OCI-LY3 (cell line): ENCODE measurements around the gene NHERF2.

Experiments used
- H2AFZ ChIP-seq: fragments of 200-600, 300-600 bp; shearing (Covaris generic); 2 replicates; pipeline ENCODE4 v1.6.0; 2014; ENCODE audit warnings: antibody characterized with exemption, low read depth, low read length
- H3K27ac ChIP-seq: fragments of 200-600, 300-600 bp; sonication (generic); 2 replicates; pipeline ENCODE4 v1.5.1; 2014; ENCODE audit warnings: mild to moderate bottlenecking, low read length, moderate library complexity, mixed read lengths
- H3K27me3 ChIP-seq: fragments of 200-600, 300-600 bp; sonication (generic); 2 replicates; pipeline ENCODE4 v1.6.1; 2014; ENCODE audit warnings: low read depth, low read length, mixed read lengths
- H3K36me3 ChIP-seq: fragments of 200-600, 300-600 bp; sonication (generic); replicated peaks from 2 replicates; pipeline ENCODE3; 2014; ENCODE audit warnings: low read depth, low read length, mixed read lengths
- H3K4me1 ChIP-seq: fragments of 300-600, 200-600 bp; sonication (generic); 2 replicates; pipeline ENCODE4 v1.6.1; 2014; ENCODE audit warnings: low read length, mixed read lengths
- H3K4me2 ChIP-seq: fragments of 200-600, 300-600 bp; sonication (generic); 2 replicates; pipeline ENCODE4 v1.6.1; 2014; ENCODE audit warnings: low read length, mixed read lengths
- H3K4me3 ChIP-seq: fragments of 300-600, 200-600 bp; sonication (generic); 2 replicates; pipeline ENCODE4 v1.5.1; 2014; ENCODE audit warnings: antibody characterized with exemption, mild to moderate bottlenecking, low read length, moderate library complexity
- H3K79me2 ChIP-seq: fragments of 300-600, 200-600 bp; shearing (Covaris generic); 2 replicates; pipeline ENCODE4 v1.6.1; 2014; ENCODE audit warnings: mild to moderate bottlenecking, low read length, mixed read lengths
- H3K9ac ChIP-seq: fragments of 300-600, 200-600 bp; shearing (Covaris generic); 2 replicates; pipeline ENCODE4 v1.6.0; 2014; ENCODE audit warnings: mild to moderate bottlenecking, low read length, moderate library complexity
- H3K9me3 ChIP-seq: fragments of 200-600, 300-600 bp; shearing (Covaris generic); 2 replicates; pipeline ENCODE4 v1.6.1; 2014; ENCODE audit warnings: low read length, mixed read lengths; ENCODE audit not compliant: insufficient read depth
- H4K20me1 ChIP-seq: fragments of 200-600, 300-600 bp; sonication (generic); 2 replicates; pipeline ENCODE4 v1.6.1; 2016; ENCODE audit warnings: low read length, mixed read lengths; ENCODE audit not compliant: insufficient read depth
- CTCF ChIP-seq: fragments of 200-600, 300-600 bp; sonication (generic); IDR thresholded peaks from 2 replicates; pipeline ENCODE4 v1.5.1; 2014; ENCODE audit warnings: antibody characterized with exemption, low read length, low read depth
- EZH2phosphoT487 ChIP-seq: fragments of 200-600 bp; shearing (Covaris generic); IDR thresholded peaks from 2 replicates; pipeline ENCODE4 v1.6.1; 2018; ENCODE audit warnings: antibody characterized with exemption, mixed run types, low read depth

NHERF2 gene

DNA sequence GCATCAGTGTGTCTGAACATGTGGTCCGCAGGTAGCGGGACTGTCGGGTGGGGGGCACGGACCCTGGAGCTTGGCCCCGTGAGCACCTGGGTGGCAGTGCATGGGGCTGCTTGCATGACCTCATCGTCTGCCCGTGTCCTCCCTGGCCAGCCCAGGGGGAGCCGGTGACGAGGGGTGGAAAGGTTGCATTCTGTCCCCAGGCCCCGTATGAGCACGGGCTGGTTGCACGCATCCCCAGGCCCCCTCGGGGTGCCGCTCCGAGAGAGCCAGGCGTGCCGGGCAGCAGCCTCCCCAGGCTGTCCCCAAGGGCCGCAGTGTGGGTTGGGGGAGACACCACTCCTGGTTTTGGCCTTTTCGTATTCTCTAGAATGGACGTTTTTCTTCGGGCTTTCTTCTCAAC, 51.0 kb downstream of the NHERF2 start:
- Histone ChIP-seq H3K27ac (no peak overlapping the region), H3K4me1 (no peaks in the 10 kb centered on the region), H3K27me3 (no peaks in the 10 kb centered on the region), H3K9ac (no peak overlapping the region), H3K9me3 (no peaks in the 10 kb centered on the region), H4K20me1 (no peaks in the 10 kb centered on the region), H3K36me3 (no peaks in the 10 kb centered on the region), H3K79me2 (no peaks in the 10 kb centered on the region), H3K4me3 (no peak overlapping the region), H3K4me2 (no peak overlapping the region), H2AFZ (no peak overlapping the region)
- TF ChIP-seq CTCF: no peak
- no peak for TF ChIP-seq EZH2phosphoT487

DNA sequence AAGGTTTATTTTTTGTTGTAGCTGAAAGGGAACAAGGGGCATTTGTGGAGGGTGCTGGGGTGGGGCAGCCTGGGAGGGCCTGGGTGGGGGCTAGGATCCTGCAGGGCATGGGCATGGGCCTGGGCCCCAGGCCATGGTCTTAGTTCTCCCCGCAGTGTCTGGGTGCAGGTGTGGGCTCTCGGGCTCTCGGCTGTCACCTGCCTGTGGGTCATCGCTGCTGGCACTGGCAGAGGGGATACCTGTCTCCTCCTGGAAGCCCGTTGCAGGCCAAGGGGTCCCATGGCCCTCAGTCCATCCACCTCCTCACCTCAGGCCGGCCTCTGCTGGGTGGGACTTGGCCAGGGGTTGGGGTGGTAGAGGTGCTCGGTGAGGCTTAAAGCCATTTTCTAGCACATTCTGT, 51.4 kb downstream of the NHERF2 start:
- H4K20me1 ChIP-seq: no peaks in the 10 kb centered on the region
- H3K4me2 ChIP-seq: no peak overlapping the region
- no peaks in the 10 kb centered on the region for H3K27me3 ChIP-seq
- TF ChIP-seq EZH2phosphoT487: no peak
- no peak for TF ChIP-seq CTCF
- no peaks in the 10 kb centered on the region for H3K9me3 ChIP-seq
- no peaks in the 10 kb centered on the region for H3K79me2 ChIP-seq
- H3K36me3 ChIP-seq: no peaks in the 10 kb centered on the region
- no peak overlapping the region for H3K4me3 ChIP-seq
- H3K9ac ChIP-seq: no peak overlapping the region
- H2AFZ ChIP-seq: no peak overlapping the region
- H3K27ac ChIP-seq: no peak overlapping the region
- no peaks in the 10 kb centered on the region for H3K4me1 ChIP-seq

DNA sequence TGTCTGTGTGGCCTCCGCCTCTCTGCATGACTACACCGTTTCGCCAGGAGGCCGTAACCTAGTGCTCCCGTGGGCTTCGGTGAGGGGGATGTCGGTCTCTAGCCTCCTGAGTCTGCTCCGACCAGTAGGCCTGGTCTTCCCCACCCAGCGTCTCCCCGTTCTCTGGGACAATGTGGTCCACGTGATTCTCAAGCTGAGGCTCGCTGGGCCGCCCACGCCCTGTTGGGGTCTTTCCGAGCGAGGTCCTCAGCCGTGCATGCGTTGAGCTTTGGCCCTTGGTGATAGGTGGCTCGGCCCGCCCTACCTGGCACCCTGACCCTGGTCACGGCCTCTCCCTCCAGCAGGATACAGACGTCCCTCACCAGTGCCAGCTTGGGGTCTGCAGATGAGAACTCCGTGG, 52.0 kb downstream of the NHERF2 start:
- no peak overlapping the region for H3K27ac ChIP-seq
- H3K9me3 ChIP-seq: no peaks in the 10 kb centered on the region
- H3K4me3 ChIP-seq: no peak overlapping the region
- no peaks in the 10 kb centered on the region for H3K36me3 ChIP-seq
- no peak overlapping the region for H3K9ac ChIP-seq
- H3K4me1 ChIP-seq: no peaks in the 10 kb centered on the region
- no peak for TF ChIP-seq EZH2phosphoT487
- TF ChIP-seq CTCF: no peak
- no peaks in the 10 kb centered on the region for H3K27me3 ChIP-seq
- no peak overlapping the region for H3K4me2 ChIP-seq
- no peaks in the 10 kb centered on the region for H4K20me1 ChIP-seq
- no peak overlapping the region for H2AFZ ChIP-seq
- H3K79me2 ChIP-seq: no peaks in the 10 kb centered on the region

DNA sequence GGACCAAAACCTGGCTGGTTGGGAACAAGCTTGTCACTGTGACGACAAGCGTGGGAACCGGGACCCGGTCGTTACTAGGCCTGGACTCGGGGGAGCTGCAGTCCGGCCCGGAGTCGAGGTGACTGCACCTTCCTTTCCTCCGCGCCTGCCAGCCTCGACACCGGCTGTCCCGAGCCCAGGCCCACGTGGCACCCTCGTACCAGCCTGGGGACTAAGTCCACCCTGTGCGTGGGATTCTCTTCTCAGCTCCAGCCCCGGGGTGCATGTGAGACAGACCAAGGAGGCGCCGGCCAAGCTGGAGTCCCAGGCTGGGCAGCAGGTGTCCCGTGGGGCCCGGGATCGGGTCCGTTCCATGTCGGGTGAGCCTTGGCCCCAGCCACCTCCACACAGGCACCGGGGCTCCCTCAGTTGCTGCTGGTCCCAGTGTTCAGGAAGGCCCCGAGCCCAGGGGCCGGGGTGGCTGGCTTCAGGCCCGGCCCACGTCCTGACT, 52.7 kb downstream of the NHERF2 start:
- Histone ChIP-seq H3K4me2 (no peak overlapping the region), H3K27me3 (no peaks in the 10 kb centered on the region), H3K4me1 (no peaks in the 10 kb centered on the region), H3K36me3 (no peaks in the 10 kb centered on the region), H3K9me3 (no peaks in the 10 kb centered on the region), H2AFZ (no peak overlapping the region), H3K9ac (no peak overlapping the region), H3K4me3 (no peak overlapping the region), H3K79me2 (no peaks in the 10 kb centered on the region), H3K27ac (no peak overlapping the region), H4K20me1 (no peaks in the 10 kb centered on the region)
- TF ChIP-seq CTCF: no peak
- TF ChIP-seq EZH2phosphoT487: no peak
